Measurements from ENCODE around the gene DOCK4.

- no peak for TF ChIP-seq CTCF (IDR thresholded peaks at IDR 0.05)
- no peak for TF ChIP-seq EP300 (IDR thresholded peaks at IDR 0.05)
- TF ChIP-seq POLR2AphosphoS5 (IDR thresholded peaks at IDR 0.05), result no peak
- no peak for TF ChIP-seq POLR2A (IDR thresholded peaks at IDR 0.05)
Measured at GRCh38 chr7:112150823-112151641, 55.2 kb downstream of the DOCK4 start.
